Measurements from ENCODE around the gene LLPH.
A peak's percentile ranks its signal among the peaks of the same experiment; 100 is the strongest.

The LLPH gene

GRCh38 chr12:66142826-66143225 is 12.3 kb upstream of the LLPH start:
- DNase-seq (ENCODE audit: low read depth in 2 of 2) = no peak

- DNase-seq (ENCODE audit: low read depth in 2 of 2) = no peak
Observed at GRCh38 chr12:66141299-66141698, 10.7 kb upstream of the LLPH start.

GRCh38 chr12:66140731-66141130 is 10.2 kb upstream of the LLPH start:
- no peak for DNase-seq (ENCODE audit: low read depth in 2 of 2)

- DNase-seq (ENCODE audit: low read depth in 2 of 2) = no peak
Observed at GRCh38 chr12:66139328-66139727, 8.8 kb upstream of the LLPH start.

- no peak for DNase-seq (ENCODE audit: low read depth in 2 of 2)
Observed at GRCh38 chr12:66137937-66138336, 7.4 kb upstream of the LLPH start.

- no peak for DNase-seq (ENCODE audit: low read depth in 2 of 2)
Observed at GRCh38 chr12:66132408-66132807, 1.9 kb upstream of the LLPH start.

GRCh38 chr12:66131067-66131688 is 628 bp upstream of the LLPH start:
- no peak for DNase-seq (ENCODE audit: low read depth in 2 of 2)

- no peak for DNase-seq (ENCODE audit: low read depth in 2 of 2)
Observed at GRCh38 chr12:66129934-66130266, 650 bp downstream of the LLPH start.

- DNase-seq (ENCODE audit: low read depth in 2 of 2) = no peak
Observed at GRCh38 chr12:66127650-66128049, 2.9 kb downstream of the LLPH start.

- no peak for DNase-seq (ENCODE audit: low read depth in 2 of 2)
Observed at GRCh38 chr12:66120477-66120876, 10.1 kb downstream of the LLPH start.

- DNase-seq (ENCODE audit: low read depth in 2 of 2) = no peak
Observed at GRCh38 chr12:66119870-66120241, 10.7 kb downstream of the LLPH start.

GRCh38 chr12:66119229-66119869 is 11.2 kb downstream of the LLPH start:
- no peak for DNase-seq (ENCODE audit: low read depth in 2 of 2)

- DNase-seq (ENCODE audit: low read depth in 2 of 2) = no peak
Observed at GRCh38 chr12:66118240-66118891, 12.2 kb downstream of the LLPH start.

- no peak for DNase-seq (ENCODE audit: low read depth in 2 of 2)
Observed at GRCh38 chr12:66117242-66117641, 13.3 kb downstream of the LLPH start.

GRCh38 chr12:66115071-66115600 is 15.4 kb downstream of the LLPH start:
- no peak for DNase-seq (ENCODE audit: low read depth in 2 of 2)

GRCh38 chr12:66113471-66113870 is 17.1 kb downstream of the LLPH start:
- no peak for DNase-seq (ENCODE audit: low read depth in 2 of 2)

- no peak for DNase-seq (ENCODE audit: low read depth in 2 of 2)
Observed at GRCh38 chr12:66111605-66112004, 18.9 kb downstream of the LLPH start.

- DNase-seq (ENCODE audit: low read depth in 2 of 2) = no peak
Observed at GRCh38 chr12:66109056-66109455, 21.5 kb downstream of the LLPH start.

GRCh38 chr12:66108386-66108785 is 22.2 kb downstream of the LLPH start:
- no peak for DNase-seq (ENCODE audit: low read depth in 2 of 2)

- peak; percentile 6 to 66 for DNase-seq (ENCODE audit: low read depth in 2 of 2)
Observed at GRCh38 chr12:66107451-66107915, 23.1 kb downstream of the LLPH start.

GRCh38 chr12:66103016-66103913 is 27.3 kb downstream of the LLPH start:
- no peak for DNase-seq (ENCODE audit: low read depth in 2 of 2)
